T-helper 2 cell (primary cell): ENCODE measurements around the gene FAM241B.

Experiments
- DNase-seq, 5 experiments: peaks; one replicate each; pipeline versions ENCODE4 v3.0.0 to v3.0.0-alpha.2; 2012 to 2022

FAM241B gene

DNA sequence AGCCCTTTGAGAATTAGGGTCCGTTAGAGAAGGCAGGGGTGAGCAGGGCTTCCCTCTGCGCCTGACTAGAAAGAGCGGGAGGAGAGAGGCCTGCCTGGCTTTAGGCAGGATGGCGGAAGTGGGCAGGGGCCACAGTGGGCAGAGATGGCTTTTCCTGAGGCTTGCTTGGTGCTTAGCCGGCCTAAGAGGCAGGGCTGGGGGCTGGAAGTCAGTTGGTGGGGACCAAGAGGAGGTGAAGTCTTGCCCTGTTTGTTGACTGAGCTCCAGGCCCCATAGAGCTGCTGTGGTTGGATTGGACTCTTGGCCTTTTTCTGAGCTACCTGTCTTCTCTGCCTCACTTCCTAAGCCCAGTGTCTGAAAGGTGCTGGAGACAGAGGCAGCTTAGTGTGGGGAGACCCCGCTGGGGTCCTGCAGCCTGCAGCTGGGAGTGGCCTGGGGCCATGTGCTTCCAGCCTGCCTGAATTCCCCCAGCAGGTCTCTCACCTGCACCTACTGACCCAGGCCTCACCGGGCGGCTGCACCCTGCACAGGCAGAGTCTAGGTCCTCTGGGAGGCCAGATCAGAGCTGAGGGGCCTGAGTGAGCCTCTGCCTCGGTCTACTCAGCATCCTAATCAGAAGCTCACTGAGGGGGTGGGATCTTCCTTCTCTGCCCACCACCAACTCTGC lies 4.8 kb downstream of the FAM241B start:
- DNase-seq = no peak

DNA sequence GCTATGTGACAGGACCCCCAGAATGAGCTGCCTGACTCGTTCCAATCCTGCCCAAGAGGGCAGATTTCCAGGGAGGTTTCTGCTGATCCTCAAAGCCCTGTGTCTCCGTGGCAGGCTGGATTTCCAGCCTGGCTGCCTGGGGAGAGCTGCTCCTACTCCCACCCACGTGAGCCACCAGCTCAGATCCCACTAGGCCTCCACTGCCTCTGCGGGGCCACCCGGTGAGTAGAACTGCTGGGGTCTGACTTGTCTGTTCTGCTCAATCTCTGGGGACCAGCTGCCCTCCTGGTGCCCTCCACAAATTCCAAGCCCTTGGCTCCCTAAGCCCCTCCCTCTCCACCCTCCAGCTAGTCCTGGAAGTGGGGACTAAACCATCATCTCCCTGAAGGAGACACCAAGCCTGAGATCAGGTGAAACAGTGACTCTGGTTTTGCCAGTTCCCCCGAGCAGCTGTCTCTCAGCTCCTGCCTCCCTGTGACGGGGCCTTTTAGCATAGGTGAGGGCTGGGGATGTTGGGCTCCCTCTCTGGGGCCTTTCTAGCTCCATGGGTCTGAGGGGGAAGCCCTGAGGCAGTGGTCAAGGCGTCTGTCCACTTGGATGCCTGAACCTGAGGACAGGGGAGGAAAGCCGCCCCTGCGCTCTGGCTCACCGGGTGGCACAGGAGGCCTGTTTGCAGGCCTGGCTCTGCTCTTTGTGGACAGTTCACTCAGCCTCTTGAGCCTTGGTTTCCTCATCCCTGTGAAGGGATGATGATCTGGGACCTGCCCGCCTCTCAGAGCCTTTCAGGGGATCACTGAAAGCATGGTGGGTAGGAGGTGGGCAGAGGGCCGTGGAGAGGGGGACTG lies 5.6 kb downstream of the FAM241B start:
- no peak for DNase-seq

DNA sequence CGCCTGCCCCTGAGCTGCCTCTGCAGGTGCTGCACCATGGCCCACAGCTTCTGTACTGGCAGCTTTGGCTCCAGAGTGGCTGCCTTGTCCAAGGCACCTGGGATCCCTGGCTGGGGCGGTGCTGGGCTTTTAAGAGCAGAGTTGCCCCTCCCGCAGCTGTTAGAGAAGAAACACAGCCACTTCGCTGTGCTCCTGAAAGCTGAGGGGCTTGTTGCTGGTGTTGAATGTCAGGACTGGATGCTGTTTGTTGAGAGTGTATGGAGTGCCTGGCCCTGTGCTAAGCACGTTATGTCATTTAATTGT lies 6.2 kb downstream of the FAM241B start:
- no peak for DNase-seq

DNA sequence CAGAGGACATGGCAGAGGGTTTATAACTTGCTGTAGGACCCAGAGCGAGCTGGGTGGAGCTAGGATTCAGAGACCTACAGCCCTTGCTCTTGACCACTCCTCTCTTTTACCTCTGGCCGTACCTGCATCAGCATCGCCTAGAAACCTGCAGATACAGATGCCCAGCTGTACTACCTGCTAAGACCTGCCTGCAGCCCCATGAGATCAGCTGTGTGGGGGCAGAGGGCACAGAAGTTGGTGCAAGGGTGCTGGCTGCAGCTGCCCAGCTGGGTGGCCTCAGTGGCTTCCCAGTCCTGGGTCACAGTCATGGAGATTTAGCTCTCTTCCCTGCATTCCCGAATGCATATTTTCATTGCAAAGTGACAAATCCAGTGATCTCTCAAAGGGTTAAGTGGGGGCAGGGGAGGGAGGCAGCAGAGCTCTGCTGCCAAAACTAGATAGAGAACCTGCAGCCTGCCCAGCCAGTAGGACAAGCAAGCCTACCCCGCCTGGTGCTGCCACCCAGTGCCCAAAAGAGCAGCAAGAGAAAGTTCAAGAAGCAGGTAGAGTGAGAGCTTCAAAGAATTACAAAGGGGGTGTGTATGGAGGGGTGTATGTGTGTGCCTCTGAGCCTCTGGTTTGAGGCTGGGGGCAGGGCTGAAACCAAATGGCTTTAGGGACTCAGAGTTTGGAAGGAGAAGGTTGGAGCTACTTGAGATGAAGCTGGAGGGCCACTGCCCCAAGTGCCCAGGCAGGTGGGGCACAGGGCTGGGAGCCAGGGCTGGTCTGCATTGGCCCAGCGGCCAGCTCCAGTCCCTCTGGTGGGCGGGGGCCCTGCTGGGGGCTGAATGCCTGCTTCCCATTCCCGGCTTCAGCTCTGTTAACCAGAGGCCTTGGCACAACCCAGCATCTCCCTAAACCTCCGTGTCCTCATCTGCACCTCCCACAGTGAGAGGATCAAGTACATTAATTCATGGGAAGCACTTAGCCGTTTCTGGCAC lies 6.9 kb downstream of the FAM241B start:
- DNase-seq = peak in 1 of 5 experiments; percentile 37

DNA sequence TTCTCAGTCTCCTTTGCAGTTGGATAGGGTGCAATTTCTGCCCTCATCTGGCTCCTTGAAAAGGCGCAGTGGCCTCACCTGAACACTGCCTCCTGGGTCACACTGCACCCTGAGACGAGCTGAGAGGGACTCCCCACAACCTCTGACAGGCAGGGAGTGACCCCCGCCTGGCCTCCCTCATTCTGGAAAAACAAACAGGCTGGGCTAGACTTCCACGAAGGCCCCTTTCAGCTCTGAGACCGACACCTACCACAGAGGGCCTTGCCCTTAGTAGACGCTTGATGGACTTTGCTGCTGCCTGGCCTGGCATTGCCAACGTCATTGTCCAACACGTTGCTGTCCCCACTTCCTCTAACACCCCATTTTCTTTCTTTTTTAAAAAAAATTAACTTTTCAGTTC lies 8.6 kb downstream of the FAM241B start:
- no peak for DNase-seq

DNA sequence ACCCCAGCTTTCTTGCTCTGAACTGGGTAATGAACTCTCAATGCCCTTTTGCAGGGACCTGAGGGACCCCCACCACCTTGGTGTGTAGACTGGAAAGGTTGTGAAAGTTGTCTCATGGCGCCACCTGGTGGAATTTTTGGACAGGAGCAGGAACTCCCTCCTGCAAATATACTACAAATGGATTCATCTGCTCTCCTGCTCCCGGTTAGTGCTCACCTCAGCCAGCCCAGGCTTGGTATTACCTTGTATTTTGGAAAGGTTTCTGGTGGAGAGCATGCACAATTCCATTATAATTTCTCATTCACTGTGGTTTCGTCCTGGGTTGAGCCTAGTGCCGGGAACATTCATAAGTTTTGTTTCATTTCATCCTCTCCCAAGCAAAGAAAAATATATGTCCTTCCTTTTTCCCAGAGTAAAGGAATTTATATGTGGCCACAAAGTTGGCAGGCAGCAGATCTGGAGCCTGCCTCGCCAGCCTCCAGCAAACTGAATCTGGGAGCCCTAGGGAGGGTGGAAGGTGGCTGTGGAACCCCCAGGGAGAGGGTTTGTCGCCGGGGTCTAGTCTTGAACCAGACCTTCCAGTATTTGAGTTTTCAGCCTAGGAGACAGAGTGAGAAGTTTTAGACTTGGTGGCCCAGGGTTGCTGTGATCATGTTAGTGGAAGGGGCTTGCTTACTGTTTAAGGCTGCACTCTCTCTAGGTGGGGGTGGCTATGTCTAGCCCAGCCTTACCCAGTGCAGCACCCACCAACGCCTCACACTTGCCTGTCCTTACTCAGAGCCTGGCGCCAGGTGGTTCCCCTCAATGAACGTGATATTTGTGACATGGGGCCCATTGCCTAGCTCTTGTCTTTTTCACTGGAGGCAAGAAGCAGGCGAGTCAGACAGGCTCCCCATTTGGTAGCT lies 9.5 kb downstream of the FAM241B start:
- DNase-seq = peak; percentile 33 to 65 (median 56)

DNA sequence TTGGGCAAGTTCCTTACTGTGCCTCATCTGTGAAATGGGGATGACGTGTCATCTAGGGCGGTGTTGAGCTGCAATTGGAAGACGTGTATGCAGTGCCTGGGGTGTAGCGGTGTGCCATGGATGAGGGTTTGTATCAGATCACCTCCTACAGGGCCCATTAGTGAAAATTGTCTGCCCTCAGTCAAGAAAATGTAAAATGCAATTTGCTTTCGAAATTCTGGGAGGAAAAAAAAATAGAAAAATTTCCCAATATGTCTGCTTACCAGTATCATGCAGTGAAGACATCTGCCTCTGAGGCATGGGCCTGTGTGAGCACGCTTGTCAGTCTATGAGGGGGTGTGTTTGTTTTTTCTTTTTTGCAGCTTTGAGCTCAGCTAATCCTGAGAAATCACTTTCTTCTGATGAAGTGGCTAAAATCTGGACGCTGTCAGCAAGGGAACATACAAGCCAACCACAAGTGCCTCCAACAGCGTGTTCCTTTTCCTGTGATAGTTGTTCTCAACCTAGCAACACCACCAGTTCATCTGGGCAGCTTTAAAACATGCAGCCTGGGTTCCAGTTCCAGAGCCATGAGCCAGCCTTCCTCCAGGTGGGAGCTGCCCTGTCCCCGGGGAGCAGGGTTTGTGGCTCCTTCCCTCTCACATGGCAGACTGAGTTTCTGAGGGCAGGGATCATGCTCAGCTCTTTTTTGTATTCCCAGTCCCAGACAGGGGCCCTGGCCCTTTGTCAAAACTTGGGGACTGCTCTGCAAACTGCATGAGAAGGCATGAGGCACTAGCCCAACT lies 10.3 kb downstream of the FAM241B start:
- no peak for DNase-seq

DNA sequence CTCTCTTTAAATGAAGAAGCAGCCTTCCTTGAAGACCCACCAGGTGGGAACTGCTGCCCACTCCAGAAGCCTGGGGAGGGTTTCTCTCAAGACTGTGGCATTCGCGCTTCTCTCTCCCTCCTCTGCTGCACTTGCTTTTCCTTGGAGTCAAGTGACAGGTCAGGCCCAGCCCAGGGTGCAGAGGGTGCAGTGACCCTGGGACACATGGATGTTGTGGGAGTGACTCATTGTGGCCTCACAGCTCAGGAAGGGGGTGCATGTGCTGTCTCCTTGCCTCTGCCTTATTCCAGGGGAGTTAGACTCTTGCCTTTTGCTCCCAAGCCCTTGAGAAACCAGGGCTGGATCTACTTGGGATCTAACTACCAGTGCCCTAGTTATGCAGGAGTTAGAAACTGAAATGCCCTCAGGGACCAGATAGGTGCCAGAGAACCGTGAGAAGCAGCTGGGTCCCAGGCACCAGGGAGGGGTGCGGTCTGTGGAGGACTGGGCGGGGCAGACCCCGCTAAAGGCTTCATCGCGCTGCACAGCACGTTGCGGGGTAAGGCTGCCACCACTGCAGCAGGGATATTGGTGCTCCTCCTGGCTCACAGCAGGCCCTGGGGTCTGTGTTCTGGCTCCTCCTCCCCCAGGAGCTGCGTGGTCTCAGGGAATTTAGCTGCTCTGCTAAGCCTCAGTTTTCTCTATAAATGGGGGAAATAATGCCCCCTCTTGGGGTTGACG lies 11.4 kb downstream of the FAM241B start:
- DNase-seq = no peak

DNA sequence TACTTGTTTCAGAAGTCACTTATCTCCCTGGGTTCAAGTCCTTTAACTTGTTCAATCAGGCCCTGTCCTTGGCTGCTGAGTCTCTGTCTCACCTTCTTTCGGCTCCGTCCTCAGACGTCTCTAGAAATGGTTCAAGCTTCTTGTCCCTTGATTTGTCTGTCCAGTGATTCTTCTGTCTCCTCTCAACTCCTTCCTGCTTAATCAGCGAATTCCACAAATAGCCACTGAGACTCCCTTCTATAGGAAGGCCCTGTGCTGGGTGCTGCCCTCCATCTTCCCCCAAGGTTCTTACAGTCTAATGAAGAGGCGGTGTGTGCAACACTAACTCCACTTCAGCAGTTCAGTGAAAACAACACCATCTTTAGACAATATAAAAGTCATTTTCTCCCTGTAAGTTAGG lies 12.7 kb downstream of the FAM241B start:
- DNase-seq = no peak

DNA sequence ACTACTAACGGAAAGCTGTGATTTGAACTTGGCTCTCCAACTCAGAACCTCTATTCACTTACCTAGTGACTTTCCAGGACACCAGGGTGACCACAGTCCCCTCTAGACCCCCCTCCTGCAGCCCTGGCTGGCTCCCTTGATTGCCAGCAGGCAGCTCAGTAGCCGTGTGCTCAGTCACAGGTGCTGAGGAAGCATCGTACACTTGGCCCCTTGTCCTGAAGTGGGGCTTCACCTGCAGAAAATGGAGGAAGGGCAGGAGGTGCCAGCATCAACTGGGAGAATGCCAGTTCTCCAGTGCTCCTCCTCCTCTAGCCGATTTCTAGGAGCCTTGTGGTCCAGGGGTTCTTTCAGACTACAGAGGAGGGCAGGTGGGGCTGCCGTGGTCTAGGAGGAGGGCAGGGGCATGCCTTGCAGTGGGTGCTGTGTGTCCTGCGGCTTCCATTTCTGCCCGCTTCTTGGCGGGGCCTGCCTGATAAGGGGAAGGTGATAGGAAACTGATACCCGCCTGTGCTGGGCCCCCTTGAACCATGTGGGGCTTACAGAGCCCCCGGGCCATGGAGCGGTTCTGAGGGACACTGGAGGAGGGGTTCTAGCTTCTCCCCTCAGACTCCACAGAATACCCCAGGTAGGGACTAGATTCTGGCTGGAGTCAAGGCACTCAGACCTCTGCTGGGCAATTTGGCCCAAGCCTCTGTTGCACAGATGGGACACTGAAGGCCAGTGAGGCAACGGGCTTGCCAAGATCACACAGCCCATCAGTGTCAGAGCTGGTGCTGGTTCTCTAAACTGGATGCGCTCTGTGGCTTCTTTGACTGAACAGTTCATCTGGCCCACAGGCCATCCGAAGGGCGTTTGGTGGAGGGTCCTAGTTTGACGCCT lies 14.0 kb downstream of the FAM241B start:
- no peak for DNase-seq

DNA sequence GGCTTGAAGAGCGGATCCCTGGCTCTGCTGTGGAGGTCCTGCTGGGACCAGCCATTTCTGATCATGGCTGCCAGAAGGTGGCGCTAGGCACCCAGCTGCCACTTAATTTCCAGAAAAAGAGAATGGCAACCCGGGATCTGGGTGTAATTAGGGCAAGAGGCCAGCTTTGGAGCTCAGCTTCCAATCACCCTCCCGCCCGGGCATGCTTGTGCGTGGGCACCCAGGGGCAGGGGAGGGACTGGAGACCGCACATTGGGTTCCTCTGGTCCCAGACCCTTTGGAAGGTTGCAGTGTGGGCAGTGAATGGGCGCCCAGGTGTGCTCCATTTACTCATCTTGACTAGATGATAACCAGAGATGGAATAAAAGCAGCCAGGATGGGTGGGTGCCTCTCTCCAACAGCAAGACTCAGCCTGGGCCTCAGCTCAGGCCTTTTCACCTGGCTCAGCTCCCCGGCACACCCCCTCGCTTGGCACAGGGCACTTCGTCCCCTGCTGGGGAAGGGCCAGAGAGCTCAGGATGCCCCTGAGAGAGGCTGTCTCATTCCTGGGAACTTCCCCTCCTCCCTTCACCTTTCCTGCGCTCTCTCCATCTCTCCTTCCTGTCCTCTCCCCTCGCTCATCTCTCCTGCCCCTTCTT lies 14.7 kb downstream of the FAM241B start:
- peak in 2 of 5 experiments; percentile 6 to 15 for DNase-seq

DNA sequence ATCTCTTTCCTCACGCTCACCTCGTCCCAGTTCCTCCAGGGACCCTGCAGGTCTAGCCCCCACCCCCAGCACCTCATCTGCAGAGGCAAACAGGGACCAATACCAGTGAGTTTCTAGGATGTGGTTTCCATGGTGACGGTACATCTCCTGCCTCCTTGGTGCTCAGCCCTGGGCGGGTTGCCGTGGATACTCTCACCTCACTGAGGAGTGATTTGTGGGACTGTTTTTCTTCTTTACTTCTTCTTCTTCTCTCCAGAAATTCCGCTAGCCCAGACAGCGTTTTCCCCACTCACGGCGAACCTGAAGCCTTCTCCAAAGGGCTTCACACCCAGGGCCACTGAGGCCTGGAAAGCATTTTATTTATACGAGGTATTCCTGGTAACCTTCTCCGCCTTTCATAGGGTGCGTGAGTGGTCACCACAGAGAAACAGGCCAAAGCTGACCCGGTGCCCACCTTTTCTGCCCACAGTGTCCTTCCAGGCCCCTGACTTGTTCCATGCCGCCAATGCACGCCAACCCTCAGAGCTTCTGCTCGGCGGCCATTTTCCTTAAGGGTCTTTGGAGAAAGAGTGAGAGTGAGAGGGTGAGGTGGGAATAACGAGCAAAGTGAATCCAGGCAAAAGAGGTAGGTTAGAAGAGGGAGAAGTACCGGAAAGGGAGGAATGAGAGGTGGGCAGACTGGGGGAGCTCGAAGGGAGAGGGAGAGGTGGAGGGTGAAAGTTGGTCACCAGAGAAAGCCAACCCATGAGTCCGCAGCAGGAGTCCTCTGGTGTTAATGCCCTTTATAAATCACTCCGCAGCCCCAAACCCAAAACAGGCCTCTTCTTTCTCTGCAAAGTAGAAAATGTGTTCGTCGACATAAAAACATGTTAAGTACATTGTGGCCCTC lies 15.5 kb downstream of the FAM241B start:
- no peak for DNase-seq

DNA sequence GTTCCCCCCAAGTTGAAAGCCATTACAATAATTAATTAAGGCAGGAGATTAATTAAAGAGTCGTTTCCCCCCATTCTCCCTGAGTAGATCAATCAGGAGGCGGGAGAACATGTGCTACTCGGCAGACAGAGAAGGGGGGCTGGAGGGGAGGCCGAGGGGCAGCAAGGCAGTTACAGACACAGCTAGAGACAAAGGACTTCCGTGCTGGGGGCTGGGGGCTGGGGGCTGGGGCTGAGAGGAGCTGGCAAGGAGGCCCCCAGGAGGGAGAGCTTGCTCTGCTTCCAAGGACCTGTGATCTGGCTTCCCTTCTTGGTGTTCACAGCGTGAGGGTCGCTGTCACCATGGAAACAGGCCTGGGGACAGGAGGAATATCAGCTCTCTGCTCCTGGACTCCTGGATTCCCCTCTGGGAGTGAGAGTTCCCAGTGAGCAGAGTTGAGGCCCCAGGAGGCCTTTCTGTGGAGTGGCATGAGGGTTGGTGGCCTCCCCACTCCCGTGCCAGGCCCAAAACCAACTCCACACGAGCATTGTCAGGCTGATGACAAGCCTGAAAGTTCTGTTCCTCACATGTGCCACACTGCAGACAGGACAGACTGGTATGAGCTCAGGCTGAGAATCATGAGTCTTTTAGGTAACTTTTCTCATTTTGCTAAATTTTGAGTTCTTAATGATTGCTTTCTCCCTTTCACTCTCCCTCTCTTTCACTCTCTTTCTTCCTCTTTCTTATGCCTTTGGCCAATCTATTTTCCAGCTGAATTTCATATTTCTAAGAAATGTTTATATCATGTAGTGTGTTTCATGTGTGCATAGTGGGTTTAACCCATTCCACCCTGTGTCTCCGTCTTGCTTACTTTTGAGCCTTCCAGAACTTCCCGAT lies 16.4 kb downstream of the FAM241B start:
- DNase-seq = no peak

DNA sequence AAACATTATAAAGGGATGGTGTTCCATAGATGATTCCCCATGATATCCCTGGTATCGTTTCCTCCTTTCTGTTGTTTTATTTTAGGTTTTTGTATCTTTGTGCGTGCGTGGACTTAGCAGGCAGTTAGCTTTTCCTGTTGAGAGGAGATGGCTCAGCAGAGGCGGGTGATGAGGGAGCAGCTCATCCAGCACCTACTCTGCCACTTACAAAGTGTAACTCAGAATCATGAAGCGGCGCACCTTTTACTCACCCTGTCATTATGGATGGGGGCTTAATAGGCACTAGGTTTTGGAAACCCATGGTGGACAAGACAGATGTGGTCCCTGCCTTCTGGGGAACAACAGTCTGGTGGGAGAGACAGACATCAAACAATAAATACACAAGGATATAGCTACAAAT lies 17.1 kb downstream of the FAM241B start:
- DNase-seq = no peak

DNA sequence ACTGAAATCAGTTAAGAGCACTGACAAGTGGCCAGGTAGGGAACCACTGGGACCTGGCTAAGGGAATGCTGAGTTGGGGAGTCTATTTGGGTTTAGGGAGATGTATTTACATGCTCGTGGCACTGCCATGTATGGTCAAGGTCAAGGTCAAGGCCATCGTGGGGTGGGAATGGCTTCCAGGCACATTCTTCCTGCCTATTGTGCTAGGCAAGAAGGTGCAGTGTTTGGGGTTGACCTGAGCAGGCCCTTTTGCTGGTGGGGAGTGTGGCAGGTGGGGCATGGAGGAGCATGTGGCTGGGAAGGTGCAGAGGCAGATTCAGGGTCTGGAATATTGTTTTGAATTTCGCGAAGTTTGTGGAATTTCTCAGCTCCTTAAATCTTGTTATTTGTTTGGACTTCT lies 17.8 kb downstream of the FAM241B start:
- DNase-seq = no peak

DNA sequence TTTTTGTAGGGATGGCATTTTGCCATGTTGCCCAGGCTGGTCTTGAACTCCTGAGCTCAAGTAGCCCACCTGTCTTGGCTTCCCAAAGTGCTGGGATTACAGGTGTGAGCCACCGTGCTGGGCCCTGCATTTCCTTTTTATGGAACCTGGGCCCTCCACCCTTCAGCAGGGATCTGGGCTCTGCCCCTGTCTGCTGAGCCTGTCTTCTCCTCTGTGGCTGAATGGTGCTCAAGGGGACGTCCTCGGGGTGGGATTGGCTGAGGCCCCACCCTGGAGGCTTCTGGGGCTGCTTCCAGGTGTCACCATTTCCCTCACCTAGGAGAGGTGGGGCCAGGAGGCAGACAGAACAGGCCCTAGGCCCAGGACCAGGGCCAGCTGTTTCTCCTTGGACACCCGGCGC lies 18.4 kb downstream of the FAM241B start:
- DNase-seq = no peak
